ENCODE data around the gene SRGAP2. TPM values are rescaled to one million over a fixed set of nuclear protein-coding genes. Genes with fewer than 3 reads are reported as not detected.

The SRGAP2 gene
- total RNA-seq (2022; extraction: Qiagen RNA extraction; ENCODE audit: low read depth) = 20.1 to 27.3 TPM (median 23.3 TPM) in 5 replicates

GRCh38 chr1:206203364-206204158, at the start of gene SRGAP2:
TSS of gene SRGAP2 (plus strand) at chr1:206203541. CDS start at chr1:206205971, 2,430 bp downstream.

GRCh38 chr1:206202789-206203363, 465 bp upstream of the SRGAP2 start, which contains the start of gene FAM72A:
TSS of gene FAM72A (minus strand) at chr1:206202839. CDS start at chr1:206202025, 814 bp downstream.

Other genes starting within 250 kb of the SRGAP2 start
- 1.2 to 2.3 TPM (median 1.5 TPM) in 5 replicates for gene RAB7B, start 200.1 kb upstream of the SRGAP2 start, total RNA-seq (2022; extraction: Qiagen RNA extraction; ENCODE audit: low read depth)
- not detected in 5 replicates for gene CTSE, start 179.6 kb upstream of the SRGAP2 start, total RNA-seq (2022; extraction: Qiagen RNA extraction; ENCODE audit: low read depth)
- gene RHEX, start 150.4 kb upstream of the SRGAP2 start, total RNA-seq (2022; extraction: Qiagen RNA extraction; ENCODE audit: low read depth) = not detected in 5 replicates
- not detected in 5 replicates for gene AVPR1B, start 86.2 kb upstream of the SRGAP2 start, total RNA-seq (2022; extraction: Qiagen RNA extraction; ENCODE audit: low read depth)
- gene FAM72A, start 702 bp upstream of the SRGAP2 start, total RNA-seq (2022; extraction: Qiagen RNA extraction; ENCODE audit: low read depth) = 10.3 to 12.3 TPM (median 12.1 TPM) in 5 replicates

Data from A549 treated with CpdA at 1 μM for 4 hours (cell line).